H1 (cell line): ENCODE measurements around the gene HELZ2. TPM values are rescaled to one million over a fixed set of nuclear protein-coding genes. Genes with fewer than 3 reads are reported as not detected.

Experiments
- CTCF ChIA-PET: fragments of 300-600 bp; sonication (Branson Sonifier 250); formaldehyde crosslinking; loops from one replicate; lab custom pipeline; 2021; ENCODE audit not compliant: partially characterized antibody; lab: Charles Lee
- POLR2A ChIA-PET: fragments of 300-600 bp; sonication (Branson Sonifier 250); formaldehyde crosslinking; loops from one replicate; lab custom pipeline; 2021; ENCODE audit warnings: inconsistent platforms; ENCODE audit not compliant: partially characterized antibody; lab: Charles Lee
- DNase-seq, 2 experiments: peaks; one replicate each; pipeline versions ENCODE4 v3.0.0 to v3.0.0-alpha.2; 2010 to 2022; ENCODE audit warnings: low spot score in 2 of 2, low read depth in 1 of 2, mixed read lengths in 1 of 2
- FAIRE-seq: peaks from 2 replicates; lab custom pipeline; 2011; peaks lifted over from hg19 to GRCh38; lab: Jason Lieb, UNC
- H2AFZ ChIP-seq: 2 replicates; pipeline ENCODE4 v1.8.1; 2012; ENCODE audit warnings: low read length, inconsistent platforms
- H2AK5ac ChIP-seq: 2 replicates; pipeline ENCODE4 v1.6.1; 2013; ENCODE audit warnings: low read depth, low read length
- H2BK120ac ChIP-seq: replicated peaks from 2 replicates; pipeline ENCODE3; 2013; ENCODE audit warnings: low read depth, low read length, inconsistent platforms
- H2BK12ac ChIP-seq: 2 replicates; pipeline ENCODE4 v1.6.1; 2013; ENCODE audit warnings: low read depth, low read length
- H2BK15ac ChIP-seq: 2 replicates; pipeline ENCODE4 v1.6.1; 2013; ENCODE audit warnings: low read length
- H2BK20ac ChIP-seq: 2 replicates; pipeline ENCODE4 v1.6.1; 2013; ENCODE audit warnings: low read length
- H2BK5ac ChIP-seq: 2 replicates; pipeline ENCODE4 v1.6.1; 2013; ENCODE audit warnings: low read depth, low read length
- H3K14ac ChIP-seq: 2 replicates; pipeline ENCODE4 v1.6.1; 2013; ENCODE audit warnings: inconsistent platforms; ENCODE audit not compliant: insufficient read length
- H3K18ac ChIP-seq: 2 replicates; pipeline ENCODE4 v1.6.1; 2013; ENCODE audit warnings: low read length; ENCODE audit errors: extremely low read depth
- H3K23ac ChIP-seq: 2 replicates; pipeline ENCODE4 v1.6.1; 2013; ENCODE audit warnings: inconsistent platforms; ENCODE audit not compliant: insufficient read length
- H3K23me2 ChIP-seq: 2 replicates; pipeline ENCODE4 v1.6.1; 2013; ENCODE audit warnings: low read depth, low read length
- H3K27ac ChIP-seq: 2 replicates; pipeline ENCODE4 v1.6.1; 2011; ENCODE audit warnings: low read depth, low read length, inconsistent platforms
- H3K27me3 ChIP-seq, 4 experiments: replicated peaks in 1 of 4; 1 replicate in 1 of 4; 2 replicates in 3 of 4; pipeline versions ENCODE4 v1.6.1 to v1.8.1; 2011 to 2013; ENCODE audit warnings: low read length in 3 of 4, mild to moderate bottlenecking in 3 of 4, inconsistent platforms in 2 of 4, mixed read lengths in 2 of 4, moderate library complexity in 1 of 4; ENCODE audit not compliant: control insufficient read depth in 3 of 4, insufficient read depth in 3 of 4; ENCODE audit errors: extremely low read depth in 1 of 4
- H3K36me3 ChIP-seq, 4 experiments: 2 replicates each; pipeline versions ENCODE4 v1.6.1 to v1.8.1; 2011 to 2013; ENCODE audit warnings: mild to moderate bottlenecking in 4 of 4, low read length in 3 of 4, moderate library complexity in 2 of 4, control low read depth in 1 of 4, inconsistent platforms in 1 of 4; ENCODE audit not compliant: insufficient read depth in 4 of 4, control insufficient read depth in 2 of 4
- H3K4ac ChIP-seq: replicated peaks from 2 replicates; pipeline ENCODE3; 2013; ENCODE audit warnings: low read length, low read depth, mixed read lengths, inconsistent platforms; ENCODE audit not compliant: insufficient read length
- H3K4me1 ChIP-seq, 4 experiments: replicated peaks in 1 of 4; 1 replicate in 1 of 4; 2 replicates in 3 of 4; pipeline versions ENCODE4 v1.6.1 to v1.8.1; 2011 to 2013; ENCODE audit warnings: low read length in 3 of 4, inconsistent platforms in 2 of 4, mixed read lengths in 1 of 4; ENCODE audit not compliant: insufficient read depth in 4 of 4, control insufficient read depth in 3 of 4
- H3K4me2 ChIP-seq, 2 experiments: 2 replicates each; pipeline versions ENCODE4 v1.6.1 to v1.8.1; 2011 to 2013; ENCODE audit warnings: low read depth in 2 of 2, low read length in 2 of 2, control low read depth in 1 of 2, inconsistent platforms in 1 of 2, mild to moderate bottlenecking in 1 of 2; ENCODE audit not compliant: insufficient read depth in 1 of 2
- H3K4me3 ChIP-seq, 4 experiments: fragments of 200-600, 300-600 bp in 1 of 4; sonication (generic), shearing (Covaris generic), sonication (Bioruptor Twin) in 1 of 4; 2 replicates each; pipeline versions ENCODE4 v1.5.1 to v1.8.1; 2011 to 2016; ENCODE audit warnings: low read length in 4 of 4, low read depth in 3 of 4, control low read depth in 2 of 4, inconsistent platforms in 2 of 4, mild to moderate bottlenecking in 2 of 4, mixed read lengths in 1 of 4, moderate library complexity in 1 of 4; ENCODE audit not compliant: insufficient read depth in 2 of 4; ENCODE audit errors: extremely low read depth in 1 of 4
- H3K56ac ChIP-seq: replicated peaks from 2 replicates; pipeline ENCODE3; 2013; ENCODE audit warnings: low read depth, mild to moderate bottlenecking, mixed read lengths, low read length, inconsistent platforms; ENCODE audit not compliant: insufficient read length
- H3K79me1 ChIP-seq: 2 replicates; pipeline ENCODE4 v1.6.1; 2013; ENCODE audit warnings: low read depth, low read length, control low read depth
- H3K79me2 ChIP-seq, 2 experiments: 2 replicates each; pipeline versions ENCODE4 v1.6.1 to v1.8.1; 2012 to 2013; ENCODE audit warnings: low read length in 2 of 2, mild to moderate bottlenecking in 2 of 2, inconsistent platforms in 1 of 2; ENCODE audit not compliant: insufficient read depth in 2 of 2, control insufficient read depth in 1 of 2
- H3K9ac ChIP-seq, 4 experiments: replicated peaks in 1 of 4; 1 replicate in 1 of 4; 2 replicates in 3 of 4; pipeline versions ENCODE4 v1.6.1 to v1.8.1; 2011 to 2013; ENCODE audit warnings: low read depth in 3 of 4, low read length in 3 of 4, control low read depth in 2 of 4, mild to moderate bottlenecking in 2 of 4, moderate library complexity in 2 of 4, inconsistent platforms in 1 of 4; ENCODE audit errors: extremely low read depth in 1 of 4
- H3K9me3 ChIP-seq, 2 experiments: 2 replicates each; pipeline versions ENCODE4 v1.6.1 to v1.8.1; 2012 to 2013; ENCODE audit warnings: mild to moderate bottlenecking in 2 of 2, moderate library complexity in 2 of 2, control low read depth in 1 of 2, inconsistent platforms in 1 of 2, low read depth in 1 of 2, low read length in 1 of 2, mixed read lengths in 1 of 2; ENCODE audit not compliant: insufficient read depth in 2 of 2
- H4K20me1 ChIP-seq, 2 experiments: replicated peaks in 1 of 2; 2 replicates each; pipeline versions ENCODE3 to v1.8.1; 2011 to 2013; ENCODE audit warnings: inconsistent platforms in 2 of 2, low read length in 2 of 2, mild to moderate bottlenecking in 1 of 2; ENCODE audit not compliant: insufficient read depth in 2 of 2, control insufficient read depth in 1 of 2
- H4K5ac ChIP-seq: 2 replicates; pipeline ENCODE4 v1.6.1; 2013; ENCODE audit warnings: low read length, low read depth, mixed read lengths, inconsistent platforms; ENCODE audit not compliant: insufficient read length
- H4K8ac ChIP-seq: 2 replicates; pipeline ENCODE4 v1.8.0; 2013; ENCODE audit warnings: mild to moderate bottlenecking, moderate library complexity, low read length, inconsistent platforms; ENCODE audit not compliant: insufficient read depth; ENCODE audit errors: extremely low read depth
- H4K91ac ChIP-seq: replicated peaks from 2 replicates; pipeline ENCODE3; 2013; ENCODE audit warnings: low read length, mixed read lengths, inconsistent platforms; ENCODE audit not compliant: insufficient read length
- BACH1 ChIP-seq: IDR thresholded peaks from 2 replicates; pipeline ENCODE4 v1.6.1; 2012; ENCODE audit warnings: low read length, improper control_type of control experiment
- BRCA1 ChIP-seq: IDR thresholded peaks from 2 replicates; pipeline ENCODE4 v1.6.1; 2012; ENCODE audit warnings: low read depth, low read length, improper control_type of control experiment
- CEBPB ChIP-seq: IDR thresholded peaks from 2 replicates; pipeline ENCODE4 v1.6.1; 2012; ENCODE audit warnings: low read depth, low read length
- CTBP2 ChIP-seq: IDR thresholded peaks from 2 replicates; pipeline ENCODE4 v1.7.0; 2011; ENCODE audit warnings: borderline replicate concordance, mild to moderate bottlenecking, moderate library complexity, mixed read lengths, low read length; ENCODE audit not compliant: insufficient read depth, insufficient read length
- EGR1 ChIP-seq: IDR thresholded peaks from 2 replicates; pipeline ENCODE4 v1.6.1; 2011; ENCODE audit warnings: low read depth, low read length, borderline replicate concordance
- GTF2F1 ChIP-seq: IDR thresholded peaks from 2 replicates; pipeline ENCODE4 v1.6.1; 2012; ENCODE audit warnings: low read depth, low read length, improper control_type of control experiment, borderline replicate concordance
- HDAC6 ChIP-seq: IDR thresholded peaks from one replicate; pipeline ENCODE4 v1.7.1; 2012; ENCODE audit warnings: low read depth, mild to moderate bottlenecking, inconsistent platforms, low read length, moderate library complexity
- KDM4A ChIP-seq: IDR thresholded peaks from one replicate; pipeline ENCODE4 v1.7.1; 2012; ENCODE audit warnings: low read depth, mild to moderate bottlenecking, moderate library complexity, low read length, inconsistent platforms; ENCODE audit not compliant: severe bottlenecking
- MAX ChIP-seq: IDR thresholded peaks from 2 replicates; pipeline ENCODE4 v1.6.1; 2012; ENCODE audit warnings: inconsistent platforms
- RNF2 ChIP-seq: fragments of 200-900, 300-1000 bp; sonication (generic); IDR thresholded peaks from 2 replicates; pipeline ENCODE4 v1.7.1; 2016; ENCODE audit warnings: borderline replicate concordance, low read depth, mild to moderate bottlenecking, antibody characterized with exemption, low read length; ENCODE audit not compliant: poor library complexity, severe bottlenecking; ENCODE audit errors: missing control alignments
- SRF ChIP-seq: IDR thresholded peaks from 2 replicates; pipeline ENCODE4 v1.6.1; 2011; ENCODE audit warnings: mild to moderate bottlenecking, low read depth, low read length, moderate library complexity
- ZNF274 ChIP-seq: IDR thresholded peaks from 2 replicates; pipeline ENCODE4 v1.7.0; 2012; ENCODE audit warnings: low read length, borderline replicate concordance; ENCODE audit errors: extremely low read depth
- WGBS, 2 experiments: shearing (Covaris generic) in 1 of 2; methylation state at CpG; one replicate each; pipeline versions ENCODE4 v1.1.6 to v1.1.7; 2013 to 2015; ENCODE audit warnings: low lambda C conversion rate in 2 of 2, mixed read lengths in 2 of 2, inconsistent platforms in 1 of 2, low coverage in 1 of 2, missing lambda C conversion rate in 1 of 2; ENCODE audit not compliant: insufficient replicate concordance in 2 of 2, insufficient coverage in 1 of 2, insufficient read length in 1 of 2; ENCODE audit errors: extremely low coverage in 1 of 2, missing lambda C conversion rate in 1 of 2; 5-methylcytosine and 5-hydroxymethylcytosine counted together
- polyA plus RNA-seq, 7 experiments: library from polyadenylated mRNA; depleted of rRNA in 3 of 7; stranded (reverse) in 5 of 7; unstranded in 2 of 7; fragments of >200 nt in 5 of 7; fragments of 200-250 nt in 2 of 7; gene quantifications; 1 replicate in 5 of 7; 2 replicates in 1 of 7; 4 replicates in 1 of 7; pipeline versions ENCODE4 v1.2.1 to v1.2.3, GENCODE V29; 2011 to 2013; ENCODE audit warnings: missing spikeins in 2 of 7, mixed read lengths in 2 of 7
- total RNA-seq: library from RNA; stranded (reverse); fragmentation: NEBNext Ultra II Directional; extraction: Animal tissue kit (Norgen Biotek cat#: 25700); gene quantifications from 2 replicates; pipeline ENCODE4 v1.2.1, GENCODE V29; 2021

HELZ2 gene
- total and polyA plus RNA-seq, 2 of the 8 experiments (the other 6 are each of a cell fraction or from before 2014, with no cell fraction given), result 7.9 to 17.5 TPM

- H3K79me1 ChIP-seq, result no peaks in the 10 kb centered on the region
- FAIRE-seq (no peak), DNase-seq (no peak)
- peak overlapping the region; percentile 87; the same call in 1 of the 2 replicates for H2BK12ac ChIP-seq
- CTCF ChIA-PET, result interaction anchor here (0.6 to 1.5 kb wide), 5 partner anchors 28 to 188 kb away, joined by 3 to 5 read pairs (median 3); no protein-coding TSS in a partner anchor
- H4K5ac ChIP-seq, result no peak overlapping the region
- H3K18ac ChIP-seq, result no peak overlapping the region; the same call in 1 of the 2 replicates
- peak overlapping the region; percentile 72 for H2BK15ac ChIP-seq
- no peak overlapping the region for H3K56ac ChIP-seq
- H4K20me1 ChIP-seq, result no peaks in the 10 kb centered on the region
- no peak overlapping the region for H2BK120ac ChIP-seq
- peaks cover 4% of the 10 kb centered on the region; the same call in 1 of the 2 replicates for H3K23me2 ChIP-seq
- no peak overlapping the region for H3K4me3 ChIP-seq
- H3K9me3 ChIP-seq, result no peaks in the 10 kb centered on the region
- no peak overlapping the region for H3K27ac ChIP-seq
- H2AFZ ChIP-seq, result no peak overlapping the region
- no peak overlapping the region for H3K14ac ChIP-seq
- H2BK20ac ChIP-seq, result peak overlapping the region; percentile 80; the same call in 1 of the 2 replicates
- no peak overlapping the region for H3K4ac ChIP-seq
- no peak overlapping the region; the same call in 1 of the 2 replicates for H2BK5ac ChIP-seq
- no peak overlapping the region for H3K4me2 ChIP-seq
- H4K91ac ChIP-seq, result peak overlapping the region; percentile 81
- peaks cover 0 to 36% (median 18%) of the 10 kb centered on the region in 4 experiments; a peak in 6 of 7 replicates for H3K4me1 ChIP-seq
- H3K23ac ChIP-seq, result no peak overlapping the region
- H3K79me2 ChIP-seq, result no peaks in the 10 kb centered on the region
- H3K9ac ChIP-seq, result no peak overlapping the region
- H3K36me3 ChIP-seq, result no peaks in the 10 kb centered on the region
- no peak overlapping the region; the same call in 1 of the 2 replicates for H4K8ac ChIP-seq
- H3K27me3 ChIP-seq, result no peaks in the 10 kb centered on the region
- H2AK5ac ChIP-seq, result peak overlapping the region; percentile 93; the same call in 1 of the 2 replicates
- POLR2A ChIA-PET, result interaction anchor here (1.3 kb wide), 1 partner anchor 11 kb away, joined by 3 read pairs; no protein-coding TSS in a partner anchor
- 91% methylated on average over 10 of the region's 18 CpGs; no CpG with 5 or more reads in 1 of the 2 experiments for WGBS, 2 experiments
- TF ChIP-seq HDAC6 (no peak), KDM4A (no peak), ZNF274 (no peak), BACH1 (no peak), SRF (no peak), EGR1 (no peak), CTBP2 (no peak), GTF2F1 (no peak), MAX (no peak), CEBPB (no peak), RNF2 (no peak), BRCA1 (no peak)
Measured at GRCh38 chr20:63549679-63550282, 24.3 kb downstream of the HELZ2 start.
